ENCODE data around the gene CCNC. TPM values are rescaled to one million over a fixed set of nuclear protein-coding genes. Genes with fewer than 3 reads are reported as not detected.
"Not testable (repeated sequence)": the region's sequence is repeated elsewhere in the genome, so short reads cannot be mapped to it uniquely, and the experiment has no call there.

The CCNC gene
- total RNA-seq, 4 donors from 2014 or later, result 25.3 to 62.9 (median 46.7) TPM

DNA sequence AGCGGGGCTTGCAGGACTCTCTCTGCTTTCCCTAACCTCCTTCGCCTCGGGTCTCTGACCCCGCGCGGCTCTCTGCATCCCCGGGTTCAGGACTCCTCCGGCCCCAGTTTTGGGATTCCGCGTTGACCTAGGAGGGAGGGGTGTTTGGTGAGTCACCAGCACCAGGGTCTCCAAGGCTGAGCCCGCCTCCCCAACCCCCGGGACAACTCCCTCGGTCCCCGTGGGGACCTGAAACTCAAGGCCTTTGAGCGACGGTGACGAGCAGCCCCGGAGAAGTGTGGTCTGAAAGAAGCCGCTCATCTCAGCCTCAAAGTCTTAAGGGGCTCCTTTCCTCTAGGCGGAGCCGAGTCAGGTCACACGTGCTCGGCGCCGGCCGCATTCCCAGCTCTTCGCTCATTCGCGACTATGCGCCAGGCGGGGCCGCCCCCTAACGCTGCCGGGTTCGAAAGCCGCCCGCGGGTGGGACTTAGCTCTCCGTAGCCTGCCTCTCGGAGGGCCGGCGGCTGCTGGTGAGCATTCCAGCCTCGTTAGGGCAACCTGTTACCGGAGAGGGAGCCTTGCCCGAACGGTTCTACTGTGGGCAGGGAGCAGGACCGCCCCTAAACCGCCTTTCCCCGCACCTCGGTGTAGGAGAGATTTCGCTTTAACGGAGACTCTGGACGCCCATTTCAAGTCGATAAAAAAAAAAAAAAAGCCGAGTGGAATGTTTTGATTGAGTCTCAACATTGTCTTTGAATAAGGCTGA, 35.1 kb upstream of the CCNC start:
- DNase-seq (ENCODE audit: low spot score in 2 of 2), result no peak
- 2 to 3% methylated on average over 29 to 55 of the region's 55 CpGs for WGBS, 2 donors
- TF ChIP-seq, protein P1, sequence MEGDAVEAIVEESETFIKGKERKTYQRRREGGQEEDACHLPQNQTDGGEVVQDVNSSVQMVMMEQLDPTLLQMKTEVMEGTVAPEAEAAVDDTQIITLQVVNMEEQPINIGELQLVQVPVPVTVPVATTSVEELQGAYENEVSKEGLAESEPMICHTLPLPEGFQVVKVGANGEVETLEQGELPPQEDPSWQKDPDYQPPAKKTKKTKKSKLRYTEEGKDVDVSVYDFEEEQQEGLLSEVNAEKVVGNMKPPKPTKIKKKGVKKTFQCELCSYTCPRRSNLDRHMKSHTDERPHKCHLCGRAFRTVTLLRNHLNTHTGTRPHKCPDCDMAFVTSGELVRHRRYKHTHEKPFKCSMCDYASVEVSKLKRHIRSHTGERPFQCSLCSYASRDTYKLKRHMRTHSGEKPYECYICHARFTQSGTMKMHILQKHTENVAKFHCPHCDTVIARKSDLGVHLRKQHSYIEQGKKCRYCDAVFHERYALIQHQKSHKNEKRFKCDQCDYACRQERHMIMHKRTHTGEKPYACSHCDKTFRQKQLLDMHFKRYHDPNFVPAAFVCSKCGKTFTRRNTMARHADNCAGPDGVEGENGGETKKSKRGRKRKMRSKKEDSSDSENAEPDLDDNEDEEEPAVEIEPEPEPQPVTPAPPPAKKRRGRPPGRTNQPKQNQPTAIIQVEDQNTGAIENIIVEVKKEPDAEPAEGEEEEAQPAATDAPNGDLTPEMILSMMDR (IDR thresholded peaks at IDR 0.05), result no peak
- no peak for TF ChIP-seq POLR2A (IDR thresholded peaks at IDR 0.05)
- intact Hi-C loops (cut with DNase I; ENCODE audit: low total_unique reads), result no loop called here
- H3K4me3 ChIP-seq (ENCODE audit: low read depth, poor library complexity, severe bottlenecking), result no peak overlapping the region

- WGBS, 2 donors, result 9 to 10% methylated on average over 50 of the region's 54 CpGs
- no peak overlapping the region for H3K4me3 ChIP-seq (ENCODE audit: low read depth, poor library complexity, severe bottlenecking)
- DNase-seq (ENCODE audit: low spot score in 2 of 2), result no peak
- intact Hi-C loops (cut with DNase I; ENCODE audit: low total_unique reads), result no loop called here
- TF ChIP-seq POLR2A (IDR thresholded peaks at IDR 0.05), result no peak
- TF ChIP-seq, protein P1 (IDR thresholded peaks at IDR 0.05), result no peak
Measured at GRCh38 chr6:99602520-99603420, 34.3 kb upstream of the CCNC start.

DNA sequence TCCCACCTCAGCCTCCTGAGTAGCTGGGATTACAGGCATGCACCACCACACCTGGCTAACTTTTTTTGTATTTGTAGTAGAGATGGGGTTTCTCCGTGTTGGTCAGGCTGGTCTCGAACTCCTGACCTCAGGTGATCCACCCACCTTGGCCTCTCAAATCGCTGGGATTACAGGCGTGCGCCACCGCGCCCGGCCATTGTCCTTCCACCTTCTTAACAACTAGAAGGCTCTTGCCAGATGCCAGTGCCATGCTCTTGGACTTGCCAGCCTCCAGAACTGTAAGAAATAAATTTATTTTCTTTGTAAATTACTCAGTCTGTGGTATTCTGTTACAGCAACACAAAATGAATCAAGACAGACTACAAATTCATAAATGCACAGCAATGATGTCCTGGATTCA, 26.2 kb upstream of the CCNC start:
- intact Hi-C loops (cut with DNase I; ENCODE audit: low total_unique reads); H3K4me3 ChIP-seq (ENCODE audit: low read depth, poor library complexity, severe bottlenecking); DNase-seq (ENCODE audit: low spot score in 2 of 2): not testable (repeated sequence)
- 78 to 86% methylated on average over 8 of the region's 8 CpGs for WGBS, 2 donors

DNA sequence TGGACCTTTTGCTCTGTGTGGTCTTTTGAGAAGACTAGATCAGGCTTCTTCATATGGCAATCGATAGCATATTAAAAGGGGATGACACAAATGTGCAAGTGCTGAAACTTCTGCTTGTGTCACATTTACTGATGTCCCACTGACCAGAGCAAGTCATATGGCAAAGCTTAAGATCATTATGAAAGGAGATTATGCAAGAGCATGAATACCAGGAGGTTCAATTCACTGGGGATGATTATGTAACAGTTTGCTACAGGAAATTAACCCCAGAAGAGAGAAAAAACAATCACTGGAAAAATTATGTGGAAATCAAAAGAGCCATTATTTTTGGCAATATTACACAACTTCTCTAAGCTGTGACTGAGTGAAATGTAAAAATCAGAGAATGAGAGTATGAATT, 24.4 kb upstream of the CCNC start:
- intact Hi-C loops (cut with DNase I; ENCODE audit: low total_unique reads), result no loop called here
- 33 to 54% methylated on average over 1 of the region's 1 CpG for WGBS, 2 donors
- no peak for DNase-seq (ENCODE audit: low spot score in 2 of 2)
- TF ChIP-seq, protein P1 (IDR thresholded peaks at IDR 0.05), result no peak
- TF ChIP-seq POLR2A (IDR thresholded peaks at IDR 0.05), result no peak
- H3K4me3 ChIP-seq (ENCODE audit: low read depth, poor library complexity, severe bottlenecking), result no peak overlapping the region

DNA sequence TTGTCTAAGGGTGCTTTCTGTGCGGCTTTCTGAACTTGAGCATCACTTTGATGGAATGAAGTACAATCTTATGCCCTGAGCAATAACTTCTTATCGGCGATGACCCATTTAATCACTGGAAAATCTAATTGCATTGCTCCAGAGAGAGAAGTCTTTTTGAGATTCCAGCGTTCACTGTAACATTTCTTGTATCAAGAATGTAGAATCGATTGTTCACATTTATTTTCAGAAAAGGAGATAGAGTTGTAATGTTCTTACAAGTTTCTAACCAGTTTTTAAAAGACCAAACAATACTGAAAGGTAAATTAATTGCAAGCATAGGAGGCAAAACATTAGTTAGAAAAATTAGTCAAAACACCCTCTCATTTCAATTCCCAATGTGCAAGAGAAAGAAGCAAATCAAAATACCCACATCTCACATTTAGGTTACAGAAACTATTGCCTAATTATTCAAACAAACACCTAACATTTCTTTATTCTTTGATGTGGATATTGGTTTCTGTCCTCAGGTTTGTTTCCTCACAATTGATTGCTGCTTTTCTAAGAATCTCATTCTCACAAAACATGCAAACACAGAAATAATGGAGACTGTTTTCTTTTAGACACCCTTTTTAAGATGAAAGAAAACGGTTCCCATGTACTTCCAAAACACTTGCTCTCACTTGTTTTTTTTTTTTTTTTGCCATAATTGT, 23.4 kb upstream of the CCNC start:
- 31 to 40% methylated on average over 6 of the region's 6 CpGs for WGBS, 2 donors
- intact Hi-C loops (cut with DNase I; ENCODE audit: low total_unique reads), result no loop called here

DNA sequence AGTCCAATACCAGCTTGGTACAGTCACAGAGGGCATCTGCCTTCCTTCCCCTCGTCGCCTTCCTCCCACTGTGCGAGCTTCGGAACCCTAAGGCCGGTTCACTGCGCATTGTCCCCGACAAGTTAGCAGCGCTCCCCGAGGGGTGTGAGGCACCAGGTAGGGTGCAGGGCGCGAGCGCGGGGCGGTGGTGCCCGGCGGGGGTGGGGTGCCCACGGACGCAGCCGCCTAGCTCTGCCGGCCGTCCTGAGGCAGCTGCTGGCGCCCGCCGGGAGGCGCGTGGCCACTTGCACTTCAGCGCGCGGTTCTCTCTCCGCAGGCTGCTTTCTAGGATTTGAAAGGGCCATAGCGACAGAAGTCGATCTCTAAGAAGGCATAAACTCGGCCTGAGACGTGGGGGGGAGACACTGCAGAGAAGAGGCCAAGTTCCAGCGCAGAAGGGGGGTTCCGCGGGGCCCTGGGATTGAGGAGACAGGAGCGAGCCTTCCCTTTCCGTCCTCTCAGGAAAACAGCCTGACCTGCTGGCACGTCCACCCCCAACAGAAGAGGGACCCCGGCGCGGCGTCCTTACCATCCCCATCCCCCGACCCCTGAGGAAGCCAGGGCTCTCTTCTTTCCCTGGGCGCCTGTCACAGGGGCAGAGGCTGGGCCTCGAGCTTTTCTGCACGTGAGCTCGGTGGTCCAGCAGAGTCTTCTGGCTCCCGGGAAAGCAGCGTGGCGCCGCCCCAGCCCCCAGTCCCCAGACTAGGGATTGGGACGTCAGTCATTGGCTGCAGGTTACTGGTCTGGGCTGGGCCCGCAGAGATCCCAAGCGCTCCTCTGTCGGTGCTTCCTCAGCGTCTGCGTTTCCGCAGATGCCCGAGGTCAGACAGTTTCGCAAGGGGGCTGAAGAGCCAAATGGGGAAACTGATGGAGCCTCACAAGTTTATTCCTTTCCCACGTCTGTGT, 22.5 kb upstream of the CCNC start:
- peak in 1 of 2 donors; percentile 81 for DNase-seq (ENCODE audit: low spot score in 2 of 2)
- TF ChIP-seq POLR2A (IDR thresholded peaks at IDR 0.05), result no peak
- TF ChIP-seq, protein P1 (IDR thresholded peaks at IDR 0.05), result no peak
- 7 to 11% methylated on average over 30 to 51 of the region's 63 CpGs for WGBS, 2 donors
- intact Hi-C loops (cut with DNase I; ENCODE audit: low total_unique reads), result no loop called here
- no peak overlapping the region for H3K4me3 ChIP-seq (ENCODE audit: low read depth, poor library complexity, severe bottlenecking)

More for the DNA sequence above, 23.4 kb upstream of the CCNC start:
- TF ChIP-seq POLR2A (IDR thresholded peaks at IDR 0.05), result no peak
- H3K4me3 ChIP-seq (ENCODE audit: low read depth, poor library complexity, severe bottlenecking), result no peak overlapping the region
- no peak for DNase-seq (ENCODE audit: low spot score in 2 of 2)

All from lower leg skin (tissue), 4 donors.